ENCODE results near the gene RFC2. TPM values are rescaled to one million over a fixed set of nuclear protein-coding genes. Genes with fewer than 3 reads are reported as not detected.

Gene RFC2
- total RNA-seq = 10 to 100 TPM in 3 of 4 donors, 1 to 10 TPM in 1; 7.5 to 18.7 (median 14.9) TPM

DNA sequence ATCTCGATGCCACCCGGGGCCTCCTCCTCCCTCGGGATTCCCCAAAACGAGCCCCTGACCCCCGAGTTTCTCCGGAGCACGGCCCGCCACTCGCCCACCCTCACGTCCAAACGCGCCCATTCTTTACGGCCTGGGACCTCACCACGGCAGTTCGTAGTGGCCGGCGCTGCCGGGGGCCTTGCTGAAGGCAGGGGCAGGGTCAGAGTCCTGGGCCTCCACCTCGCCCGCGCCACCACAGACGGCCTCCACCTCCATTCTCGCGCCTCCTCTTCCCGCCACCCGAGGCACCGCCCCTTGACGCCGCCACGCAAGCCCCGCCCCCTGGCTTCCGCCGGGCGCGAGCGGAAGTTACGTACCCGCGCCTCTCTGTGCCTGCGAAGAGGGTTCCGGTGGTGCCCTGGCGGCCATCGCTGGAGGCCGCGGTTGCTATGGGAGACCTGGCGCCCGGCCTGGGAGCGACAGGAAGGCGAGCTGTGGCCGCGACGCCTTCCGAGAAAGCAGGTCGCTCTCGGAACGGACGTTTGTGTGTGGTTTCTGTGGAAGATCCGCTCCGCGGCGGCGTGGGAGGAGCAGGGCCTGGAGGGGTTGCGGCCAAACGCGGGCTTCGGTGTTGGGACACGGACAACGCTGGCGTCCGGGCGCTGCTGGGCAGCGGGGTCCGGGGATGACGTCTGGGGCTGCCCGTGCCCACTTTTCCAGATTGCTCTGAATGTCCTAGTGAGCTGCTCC, at the start of gene RFC2:
Gene RFC2 (minus strand): TSS at position 271 of the 729 bp plus-strand sequence. CDS start 16 bp downstream, at position 255.
- H3K4me3 ChIP-seq = peak within 1 kb of the TSS; percentile 69 to 80 (median 72)
- intact Hi-C loops (cut with DNase I) = loop anchor here (5.0 kb wide), 1 partner anchor 38 kb away; no protein-coding TSS in a partner anchor
- no peaks in the 10 kb centered on the region for H3K27me3 ChIP-seq
- peak; percentile 99 for DNase-seq (ENCODE audit: extremely low spot score)
- WGBS = under 1% methylated on average over 14 of the region's 75 CpGs
- peaks cover 0 to 27% (median 23%) of the 10 kb centered on the region in 4 donors for H3K36me3 ChIP-seq
- peak within 1 kb of the TSS; percentile 85 to 94 (median 92) for H3K27ac ChIP-seq (replicated peaks in 1 of 4)
- no peaks in the 10 kb centered on the region for H3K9me3 ChIP-seq
- H3K4me1 ChIP-seq = peaks cover 15 to 35% (median 26%) of the 10 kb centered on the region in 4 donors
- TF ChIP-seq EP300 (IDR thresholded peaks at IDR 0.05) (peak; percentile 59), POLR2AphosphoS5 (IDR thresholded peaks at IDR 0.05) (peak; percentile 92 to 99), POLR2A (IDR thresholded peaks at IDR 0.05; ENCODE audit: low read depth) (peak; percentile 67)
- TF ChIP-seq, protein P1, sequence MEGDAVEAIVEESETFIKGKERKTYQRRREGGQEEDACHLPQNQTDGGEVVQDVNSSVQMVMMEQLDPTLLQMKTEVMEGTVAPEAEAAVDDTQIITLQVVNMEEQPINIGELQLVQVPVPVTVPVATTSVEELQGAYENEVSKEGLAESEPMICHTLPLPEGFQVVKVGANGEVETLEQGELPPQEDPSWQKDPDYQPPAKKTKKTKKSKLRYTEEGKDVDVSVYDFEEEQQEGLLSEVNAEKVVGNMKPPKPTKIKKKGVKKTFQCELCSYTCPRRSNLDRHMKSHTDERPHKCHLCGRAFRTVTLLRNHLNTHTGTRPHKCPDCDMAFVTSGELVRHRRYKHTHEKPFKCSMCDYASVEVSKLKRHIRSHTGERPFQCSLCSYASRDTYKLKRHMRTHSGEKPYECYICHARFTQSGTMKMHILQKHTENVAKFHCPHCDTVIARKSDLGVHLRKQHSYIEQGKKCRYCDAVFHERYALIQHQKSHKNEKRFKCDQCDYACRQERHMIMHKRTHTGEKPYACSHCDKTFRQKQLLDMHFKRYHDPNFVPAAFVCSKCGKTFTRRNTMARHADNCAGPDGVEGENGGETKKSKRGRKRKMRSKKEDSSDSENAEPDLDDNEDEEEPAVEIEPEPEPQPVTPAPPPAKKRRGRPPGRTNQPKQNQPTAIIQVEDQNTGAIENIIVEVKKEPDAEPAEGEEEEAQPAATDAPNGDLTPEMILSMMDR (IDR thresholded peaks at IDR 0.05) = peak in 2 of 3 experiments; percentile 40 to 41

DNA sequence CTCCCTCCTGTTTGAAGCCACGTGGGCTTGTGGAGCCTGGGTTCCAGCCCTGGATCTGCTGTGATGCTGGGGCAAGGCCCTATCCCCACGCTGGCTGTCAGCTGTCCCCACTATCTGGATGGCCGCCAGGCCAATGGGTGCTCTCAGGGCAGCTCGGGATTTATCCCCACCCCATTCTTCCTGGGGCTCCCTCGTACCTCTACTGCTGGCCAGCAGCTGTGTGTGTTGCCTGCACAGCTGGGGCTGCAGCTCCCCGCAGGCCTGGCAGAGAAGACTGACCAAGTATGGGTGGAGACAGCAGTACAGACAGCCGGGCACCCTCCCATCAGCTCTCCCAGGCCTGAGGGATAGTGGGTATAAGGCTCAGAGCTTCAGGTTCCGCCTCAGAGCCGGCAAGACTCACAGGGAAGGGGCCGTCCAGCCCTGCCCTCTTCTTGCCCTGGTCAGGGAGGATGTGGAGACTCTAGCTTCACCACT, 48.6 kb upstream of the RFC2 start:
- no peaks in the 10 kb centered on the region for H3K9me3 ChIP-seq
- TF ChIP-seq EP300 (IDR thresholded peaks at IDR 0.05) (no peak), POLR2AphosphoS5 (IDR thresholded peaks at IDR 0.05) (no peak)
- TF ChIP-seq, protein P1 (IDR thresholded peaks at IDR 0.05) = no peak
- WGBS = 60% methylated on average over 2 of the region's 10 CpGs
- no peak overlapping the region for H3K27ac ChIP-seq (replicated peaks in 1 of 4)
- no peak for DNase-seq (ENCODE audit: extremely low spot score)
- intact Hi-C loops (cut with DNase I) = no loop called here
- H3K4me3 ChIP-seq = no peak overlapping the region
- H3K36me3 ChIP-seq = no peaks in the 10 kb centered on the region
- H3K27me3 ChIP-seq = no peaks in the 10 kb centered on the region
- peaks cover 16 to 26% (median 23%) of the 10 kb centered on the region in 4 donors for H3K4me1 ChIP-seq

- TF ChIP-seq, protein P1 (IDR thresholded peaks at IDR 0.05) = no peak
- TF ChIP-seq EP300 (IDR thresholded peaks at IDR 0.05) (no peak), POLR2A (IDR thresholded peaks at IDR 0.05; ENCODE audit: low read depth) (no peak), POLR2AphosphoS5 (IDR thresholded peaks at IDR 0.05) (no peak)
- WGBS = 97% methylated on average over 4 of the region's 4 CpGs
- H3K4me3 ChIP-seq = no peak overlapping the region
- intact Hi-C loops (cut with DNase I) = no loop called here
- H3K9me3 ChIP-seq = no peaks in the 10 kb centered on the region
- no peaks in the 10 kb centered on the region for H3K27me3 ChIP-seq
- no peaks in the 10 kb centered on the region for H3K36me3 ChIP-seq
- H3K27ac ChIP-seq (replicated peaks in 1 of 4) = no peak overlapping the region
- peaks cover 1 to 7% (median 4%) of the 10 kb centered on the region in 4 donors for H3K4me1 ChIP-seq
- DNase-seq (ENCODE audit: extremely low spot score) = no peak
Measured at GRCh38 chr7:74300926-74301325, 46.7 kb upstream of the RFC2 start.

- WGBS = 96% methylated on average over 8 of the region's 8 CpGs
Measured at GRCh38 chr7:74299401-74299800, 45.2 kb upstream of the RFC2 start.

More at GRCh38 chr7:74299401-74299800, 45.2 kb upstream of the RFC2 start:
- Histone ChIP-seq H3K27me3 (no peaks in the 10 kb centered on the region), H3K27ac (replicated peaks in 1 of 4) (no peak overlapping the region), H3K9me3 (no peaks in the 10 kb centered on the region), H3K4me1 (peaks cover 7 to 15% (median 13%) of the 10 kb centered on the region in 4 donors), H3K36me3 (no peaks in the 10 kb centered on the region), H3K4me3 (no peak overlapping the region)
- DNase-seq (ENCODE audit: extremely low spot score) = no peak
- TF ChIP-seq EP300 (IDR thresholded peaks at IDR 0.05) (no peak), POLR2A (IDR thresholded peaks at IDR 0.05; ENCODE audit: low read depth) (no peak), POLR2AphosphoS5 (IDR thresholded peaks at IDR 0.05) (no peak)
- TF ChIP-seq, protein P1 (IDR thresholded peaks at IDR 0.05) = no peak
- intact Hi-C loops (cut with DNase I) = no loop called here
